ENCODE data around the gene KCTD4.

Gene KCTD4

GRCh38 chr13:45180303-45180702 lies 20.5 kb downstream of the KCTD4 start:
- Histone ChIP-seq H3K9me3 (ENCODE audit: control insufficient read depth, insufficient read depth, low read depth, low read length) (no peaks in the 10 kb centered on the region), H3K4me3 (ENCODE audit: low read depth, low read length) (no peak overlapping the region), H3K4me1 (ENCODE audit: control insufficient read depth, insufficient read depth, low read length) (peaks cover 17% of the 10 kb centered on the region), H3K36me3 (ENCODE audit: control insufficient read depth in 2 of 2, insufficient read depth in 1 of 2, low read length in 2 of 2) (no peaks in the 10 kb centered on the region), H3K27ac (ENCODE audit: extremely low read depth, low read depth, low read length) (no peak overlapping the region)
- TF ChIP-seq, protein P1, sequence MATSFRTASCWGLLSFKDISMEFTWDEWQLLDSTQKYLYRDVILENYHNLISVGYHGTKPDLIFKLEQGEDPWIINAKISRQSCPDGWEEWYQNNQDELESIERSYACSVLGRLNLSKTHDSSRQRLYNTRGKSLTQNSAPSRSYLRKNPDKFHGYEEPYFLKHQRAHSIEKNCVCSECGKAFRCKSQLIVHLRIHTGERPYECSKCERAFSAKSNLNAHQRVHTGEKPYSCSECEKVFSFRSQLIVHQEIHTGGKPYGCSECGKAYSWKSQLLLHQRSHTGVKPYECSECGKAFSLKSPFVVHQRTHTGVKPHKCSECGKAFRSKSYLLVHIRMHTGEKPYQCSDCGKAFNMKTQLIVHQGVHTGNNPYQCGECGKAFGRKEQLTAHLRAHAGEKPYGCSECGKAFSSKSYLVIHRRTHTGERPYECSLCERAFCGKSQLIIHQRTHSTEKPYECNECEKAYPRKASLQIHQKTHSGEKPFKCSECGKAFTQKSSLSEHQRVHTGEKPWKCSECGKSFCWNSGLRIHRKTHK (tag by site-specific recombination; IDR thresholded peaks at IDR 0.05): no peak
- peak; percentile 41; the same call in 1 of the 2 replicates for TF ChIP-seq FEZF1 (tag by site-specific recombination; IDR thresholded peaks at IDR 0.05)
- no peak for TF ChIP-seq OSR2 (tag by site-specific recombination; IDR thresholded peaks at IDR 0.05)
- TF ChIP-seq ZNF664 (tag by site-specific recombination; IDR thresholded peaks at IDR 0.05): 0 out of 2 replicates have a peak, but pooled peaks have one; percentile 24
- 0 out of 2 replicates have a peak, but pooled peaks have one; percentile 41 for TF ChIP-seq PRDM6 (tag by site-specific recombination; IDR thresholded peaks at IDR 0.05)
- CTCF ChIA-PET: no interaction called here
- POLR2A ChIA-PET: no interaction called here

GRCh38 chr13:45179428-45179827 lies 21.4 kb downstream of the KCTD4 start:
- ChIA-PET POLR2A (interaction anchor here (1.1 kb wide), 1 partner anchor 17 kb away, joined by 3 read pairs; no protein-coding TSS in a partner anchor), CTCF (interaction anchor here (0.8 kb wide), 1 partner anchor 102 kb away, joined by 3 read pairs; no protein-coding TSS in a partner anchor)
- Histone ChIP-seq H3K36me3 (ENCODE audit: control insufficient read depth in 2 of 2, insufficient read depth in 1 of 2, low read length in 2 of 2) (no peaks in the 10 kb centered on the region), H3K27ac (ENCODE audit: extremely low read depth, low read depth, low read length) (peak overlapping the region; percentile 51; the same call in 1 of the 2 replicates), H3K9me3 (ENCODE audit: control insufficient read depth, insufficient read depth, low read depth, low read length) (no peaks in the 10 kb centered on the region), H3K4me1 (ENCODE audit: control insufficient read depth, insufficient read depth, low read length) (peaks cover 17% of the 10 kb centered on the region), H3K4me3 (ENCODE audit: low read depth, low read length) (no peak overlapping the region)
- TF ChIP-seq ATF2 (tag by site-specific recombination; IDR thresholded peaks at IDR 0.05; ENCODE audit: low read depth) (no peak), ZNF513 (tag by site-specific recombination; IDR thresholded peaks at IDR 0.05) (no peak), MEIS1 (CRISPR knock-in tag; IDR thresholded peaks at IDR 0.05; ENCODE audit: borderline replicate concordance) (peak; percentile 62; the same call in 1 of the 2 replicates), ZNF549 (tag by site-specific recombination; IDR thresholded peaks at IDR 0.05) (no peak), ZNF366 (tag by site-specific recombination; conservative IDR thresholded peaks at IDR 0.05) (peak; percentile 44; the same call in 1 of the 2 replicates), ZBTB21 (tag by site-specific recombination; IDR thresholded peaks at IDR 0.05) (no peak), PRDM6 (tag by site-specific recombination; IDR thresholded peaks at IDR 0.05) (peak; percentile 93), ZIC2 (tag by site-specific recombination; IDR thresholded peaks at IDR 0.05) (0 out of 2 replicates have a peak, but pooled peaks have one; percentile 11), PRDM4 (tag by site-specific recombination; IDR thresholded peaks at IDR 0.05) (0 out of 2 replicates have a peak, but pooled peaks have one; percentile 11), ZNF24 (tag by site-specific recombination; IDR thresholded peaks at IDR 0.05) (no peak), GLIS1 (tag by site-specific recombination; IDR thresholded peaks at IDR 0.05) (peak; percentile 99), ZEB2 (tag by site-specific recombination; IDR thresholded peaks at IDR 0.05) (peak; percentile 37), WT1 (tag by site-specific recombination; IDR thresholded peaks at IDR 0.05) (peak; percentile 81)
- TF ChIP-seq, protein P2, sequence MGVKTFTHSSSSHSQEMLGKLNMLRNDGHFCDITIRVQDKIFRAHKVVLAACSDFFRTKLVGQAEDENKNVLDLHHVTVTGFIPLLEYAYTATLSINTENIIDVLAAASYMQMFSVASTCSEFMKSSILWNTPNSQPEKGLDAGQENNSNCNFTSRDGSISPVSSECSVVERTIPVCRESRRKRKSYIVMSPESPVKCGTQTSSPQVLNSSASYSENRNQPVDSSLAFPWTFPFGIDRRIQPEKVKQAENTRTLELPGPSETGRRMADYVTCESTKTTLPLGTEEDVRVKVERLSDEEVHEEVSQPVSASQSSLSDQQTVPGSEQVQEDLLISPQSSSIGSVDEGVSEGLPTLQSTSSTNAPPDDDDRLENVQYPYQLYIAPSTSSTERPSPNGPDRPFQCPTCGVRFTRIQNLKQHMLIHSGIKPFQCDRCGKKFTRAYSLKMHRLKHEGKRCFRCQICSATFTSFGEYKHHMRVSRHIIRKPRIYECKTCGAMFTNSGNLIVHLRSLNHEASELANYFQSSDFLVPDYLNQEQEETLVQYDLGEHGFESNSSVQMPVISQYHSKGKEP (tag by site-specific recombination; IDR thresholded peaks at IDR 0.05): 0 out of 2 replicates have a peak, but pooled peaks have one; percentile 15
- TF ChIP-seq, protein P3, sequence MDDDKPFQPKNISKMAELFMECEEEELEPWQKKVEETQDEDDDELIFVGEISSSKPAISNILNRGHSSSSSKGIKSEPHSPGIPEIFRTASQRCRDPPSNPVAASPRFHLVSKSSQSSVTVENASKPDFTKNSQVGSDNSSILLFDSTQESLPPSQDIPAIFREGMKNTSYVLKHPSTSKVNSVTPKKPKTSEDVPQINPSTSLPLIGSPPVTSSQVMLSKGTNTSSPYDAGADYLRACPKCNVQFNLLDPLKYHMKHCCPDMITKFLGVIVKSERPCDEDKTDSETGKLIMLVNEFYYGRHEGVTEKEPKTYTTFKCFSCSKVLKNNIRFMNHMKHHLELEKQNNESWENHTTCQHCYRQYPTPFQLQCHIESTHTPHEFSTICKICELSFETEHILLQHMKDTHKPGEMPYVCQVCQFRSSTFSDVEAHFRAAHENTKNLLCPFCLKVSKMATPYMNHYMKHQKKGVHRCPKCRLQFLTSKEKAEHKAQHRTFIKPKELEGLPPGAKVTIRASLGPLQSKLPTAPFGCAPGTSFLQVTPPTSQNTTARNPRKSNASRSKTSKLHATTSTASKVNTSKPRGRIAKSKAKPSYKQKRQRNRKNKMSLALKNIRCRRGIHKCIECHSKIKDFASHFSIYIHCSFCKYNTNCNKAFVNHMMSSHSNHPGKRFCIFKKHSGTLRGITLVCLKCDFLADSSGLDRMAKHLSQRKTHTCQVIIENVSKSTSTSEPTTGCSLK (tag by site-specific recombination; IDR thresholded peaks at IDR 0.05): no peak
